HCT116 (cell line): ENCODE data around the gene SLC12A8. TPM values are rescaled to one million over a fixed set of nuclear protein-coding genes. Genes with fewer than 3 reads are reported as not detected.

Experiments used
- ATAC-seq: fragments of 200-7000 bp; cut with Tn5 transposase; 2 replicates; pipeline ENCODE4 v1.9.1; 2020; ENCODE audit warnings: mild to moderate bottlenecking, moderate library complexity
- BruUV-seq: library from RNA; stranded (reverse); fragments of 400-500 nt; replicated peaks from 2 replicates; lab custom pipeline; 2021; lab: Mats Ljungman, UMichigan
- CTCF ChIA-PET: fragments of 300-600 bp; sonication (Branson Sonifier 250); formaldehyde crosslinking; loops from one replicate; lab custom pipeline; 2021; ENCODE audit warnings: antibody characterized with exemption; lab: Charles Lee
- POLR2A ChIA-PET: fragments of 300-600, 350-600 bp; sonication (Branson Sonifier 250); formaldehyde crosslinking; loops from one replicate; lab custom pipeline; 2021; ENCODE audit warnings: antibody characterized with exemption; lab: Charles Lee
- RAD21 ChIA-PET, 2 experiments: fragments of 300-600 bp; sonication (Branson Sonifier 250); formaldehyde crosslinking; loops; one replicate each; lab custom pipeline; 2023; ENCODE audit warnings: low total read pairs in 2 of 2; ENCODE audit not compliant: uncharacterized antibody in 2 of 2, unreplicated experiment in 2 of 2, low non-redundant PET in 1 of 2; lab: Charles Lee
- DNase-seq: peaks from one replicate; pipeline ENCODE4 v3.0.0-alpha.2; 2010; ENCODE audit warnings: low read depth, low spot score
- H2AFZ ChIP-seq: fragments of 200-600 bp; shearing (Covaris generic), sonication (generic); 2 replicates; pipeline ENCODE4 v1.6.1; 2017; ENCODE audit warnings: low read depth, mixed run types, mixed read lengths, antibody characterized with exemption, low read length; ENCODE audit not compliant: poor library complexity, severe bottlenecking
- H3K27ac ChIP-seq: 2 replicates; pipeline ENCODE4 v1.5.1; 2012; ENCODE audit warnings: low read depth, low read length
- H3K27me3 ChIP-seq: fragments of 200-600 bp; sonication (generic); 2 replicates; pipeline ENCODE4 v1.6.1; 2016; ENCODE audit warnings: mixed run types, low read length, mixed read lengths; ENCODE audit not compliant: insufficient read depth
- H3K36me3 ChIP-seq, 2 experiments: fragments of 200-500 bp in 1 of 2; fragments of 200-600 bp in 1 of 2; sonication (Bioruptor generic) in 1 of 2; sonication (generic) in 1 of 2; 2 replicates each; pipeline versions ENCODE4 v1.5.1 to v1.6.1; 2014 to 2016; ENCODE audit warnings: low read length in 2 of 2, inconsistent platforms in 1 of 2, mixed read lengths in 1 of 2, mixed run types in 1 of 2; ENCODE audit not compliant: insufficient read depth in 2 of 2, control insufficient read depth in 1 of 2
- H3K4me1 ChIP-seq, 2 experiments: fragments of 200-600 bp in 1 of 2; sonication (generic) in 1 of 2; 2 replicates each; pipeline versions ENCODE4 v1.5.1 to v1.6.1; 2012 to 2017; ENCODE audit warnings: low read length in 2 of 2, inconsistent platforms in 1 of 2, mild to moderate bottlenecking in 1 of 2, mixed read lengths in 1 of 2, mixed run types in 1 of 2, moderate library complexity in 1 of 2; ENCODE audit not compliant: insufficient read depth in 2 of 2, control insufficient read depth in 1 of 2
- H3K4me2 ChIP-seq: fragments of 200-600 bp; sonication (generic); 2 replicates; pipeline ENCODE4 v1.6.1; 2017; ENCODE audit warnings: mixed run types, low read length, mixed read lengths
- H3K4me3 ChIP-seq, 2 experiments: fragments of 200-600 bp in 1 of 2; sonication (generic) in 1 of 2; replicated peaks in 1 of 2; 2 replicates each; pipeline ENCODE4 v1.5.1; 2011 to 2016; ENCODE audit warnings: low read length in 2 of 2, control low read depth in 1 of 2, low read depth in 1 of 2, mild to moderate bottlenecking in 1 of 2, mixed read lengths in 1 of 2, mixed run types in 1 of 2
- H3K79me2 ChIP-seq: fragments of 200-600 bp; sonication (generic); 2 replicates; pipeline ENCODE4 v1.6.1; 2017; ENCODE audit warnings: mild to moderate bottlenecking, mixed run types, low read length, moderate library complexity, mixed read lengths; ENCODE audit not compliant: insufficient read depth
- H3K9ac ChIP-seq: fragments of 200-600 bp; sonication (generic); 2 replicates; pipeline ENCODE4 v1.6.1; 2016; ENCODE audit warnings: low read length, mixed read lengths
- H3K9me2 ChIP-seq: fragments of 200-600 bp; sonication (generic), shearing (Covaris generic); 2 replicates; pipeline ENCODE4 v1.6.1; 2017; ENCODE audit warnings: mixed run types, mild to moderate bottlenecking, moderate library complexity; ENCODE audit not compliant: insufficient read depth
- H3K9me3 ChIP-seq, 2 experiments: fragments of 200-500 bp in 1 of 2; fragments of 200-600 bp in 1 of 2; sonication (Bioruptor generic) in 1 of 2; sonication (generic) in 1 of 2; 2 replicates each; pipeline ENCODE4 v1.6.1; 2014 to 2017; ENCODE audit warnings: low read length in 2 of 2, mixed read lengths in 2 of 2, inconsistent platforms in 1 of 2, low read depth in 1 of 2, mild to moderate bottlenecking in 1 of 2, mixed run types in 1 of 2, moderate library complexity in 1 of 2; ENCODE audit not compliant: control insufficient read depth in 1 of 2, insufficient read depth in 1 of 2
- H4K20me1 ChIP-seq: fragments of 200-600 bp; sonication (generic), shearing (Covaris generic); 2 replicates; pipeline ENCODE4 v1.6.1; 2017; ENCODE audit warnings: mixed run types, mild to moderate bottlenecking, moderate library complexity; ENCODE audit not compliant: insufficient read depth
- CBX3 ChIP-seq: IDR thresholded peaks from 2 replicates; pipeline ENCODE4 v1.6.1; 2012; ENCODE audit warnings: low read depth
- CEBPB ChIP-seq: IDR thresholded peaks from 2 replicates; pipeline ENCODE4 v1.6.1; 2012; ENCODE audit warnings: low read depth
- EGR1 ChIP-seq: IDR thresholded peaks from 2 replicates; pipeline ENCODE4 v1.6.1; 2012; ENCODE audit warnings: low read depth
- ELF1 ChIP-seq: IDR thresholded peaks from 2 replicates; pipeline ENCODE4 v1.6.1; 2012; ENCODE audit warnings: low read depth, borderline replicate concordance
- EZH2phosphoT487 ChIP-seq: fragments of 200-600 bp; IDR thresholded peaks from 2 replicates; pipeline ENCODE4 v1.6.1; 2018; ENCODE audit warnings: antibody characterized with exemption, borderline replicate concordance
- FOSL1 ChIP-seq: IDR thresholded peaks from 2 replicates; pipeline ENCODE4 v1.6.1; 2012; ENCODE audit warnings: low read depth
- JUND ChIP-seq: IDR thresholded peaks from 2 replicates; pipeline ENCODE4 v1.6.1; 2012
- MAX ChIP-seq: IDR thresholded peaks from 2 replicates; pipeline ENCODE4 v1.6.1; 2012
- RAD21 ChIP-seq: IDR thresholded peaks from 2 replicates; pipeline ENCODE4 v1.6.1; 2012; ENCODE audit warnings: low read depth, mild to moderate bottlenecking
- REST ChIP-seq: IDR thresholded peaks from 2 replicates; pipeline ENCODE4 v1.6.1; 2012; ENCODE audit warnings: low read depth
- SIN3A ChIP-seq: IDR thresholded peaks from 2 replicates; pipeline ENCODE4 v1.6.1; 2012; ENCODE audit warnings: low read depth
- SP1 ChIP-seq: IDR thresholded peaks from 2 replicates; pipeline ENCODE4 v1.6.1; 2012; ENCODE audit warnings: low read depth
- TCF7L2 ChIP-seq: IDR thresholded peaks from 2 replicates; pipeline ENCODE4 v1.7.0; 2011; ENCODE audit warnings: borderline replicate concordance, inconsistent platforms; ENCODE audit not compliant: insufficient read depth, insufficient read length; ENCODE audit errors: extremely low read depth
- ZFX ChIP-seq: fragments of 450-650 bp; IDR thresholded peaks from 2 replicates; pipeline ENCODE4 v1.6.1; 2017
- ZNF274 ChIP-seq: fragments of 200-500 bp; sonication (Bioruptor generic); IDR thresholded peaks from 2 replicates; pipeline ENCODE4 v1.6.1; 2014; ENCODE audit warnings: mild to moderate bottlenecking, low read depth, low read length, inconsistent platforms
- intact Hi-C: fragments of 100-400 bp; cut with micrococcal nuclease; formaldehyde crosslinking; loops from 2 replicates; pipeline ENCODE4 v1.10.0; 2022
- total RNA-seq: library from RNA; stranded (reverse); gene quantifications from one replicate; pipeline ENCODE4 v1.2.1, GENCODE V29; 2021; ENCODE audit not compliant: unreplicated experiment
- TF ChIP-seq, protein P1 (sequence below): IDR thresholded peaks from 2 replicates; pipeline ENCODE4 v1.6.1; 2012
- TF ChIP-seq, protein P2 (sequence below), 3 experiments: fragments of 200-600 bp in 1 of 3; sonication (generic) in 1 of 3; IDR thresholded peaks in 2 of 3; conservative IDR thresholded peaks in 1 of 3; 2 replicates each; pipeline ENCODE4 v1.5.1; 2012 to 2017; ENCODE audit warnings: low read depth in 2 of 3, low read length in 2 of 3, antibody characterized with exemption in 1 of 3, borderline replicate concordance in 1 of 3, control low read depth in 1 of 3, mild to moderate bottlenecking in 1 of 3, mixed read lengths in 1 of 3, mixed run types in 1 of 3, moderate library complexity in 1 of 3; ENCODE audit not compliant: insufficient read depth in 1 of 3
- TF ChIP-seq, protein P3 (sequence below): IDR thresholded peaks from 2 replicates; pipeline ENCODE4 v1.6.1; 2011; ENCODE audit warnings: mild to moderate bottlenecking, low read length, moderate library complexity; ENCODE audit not compliant: insufficient replicate concordance; ENCODE audit errors: extremely low read depth

SLC12A8 gene
- total RNA-seq, 1 experiment from 2014 or later: 19.9 TPM

DNA sequence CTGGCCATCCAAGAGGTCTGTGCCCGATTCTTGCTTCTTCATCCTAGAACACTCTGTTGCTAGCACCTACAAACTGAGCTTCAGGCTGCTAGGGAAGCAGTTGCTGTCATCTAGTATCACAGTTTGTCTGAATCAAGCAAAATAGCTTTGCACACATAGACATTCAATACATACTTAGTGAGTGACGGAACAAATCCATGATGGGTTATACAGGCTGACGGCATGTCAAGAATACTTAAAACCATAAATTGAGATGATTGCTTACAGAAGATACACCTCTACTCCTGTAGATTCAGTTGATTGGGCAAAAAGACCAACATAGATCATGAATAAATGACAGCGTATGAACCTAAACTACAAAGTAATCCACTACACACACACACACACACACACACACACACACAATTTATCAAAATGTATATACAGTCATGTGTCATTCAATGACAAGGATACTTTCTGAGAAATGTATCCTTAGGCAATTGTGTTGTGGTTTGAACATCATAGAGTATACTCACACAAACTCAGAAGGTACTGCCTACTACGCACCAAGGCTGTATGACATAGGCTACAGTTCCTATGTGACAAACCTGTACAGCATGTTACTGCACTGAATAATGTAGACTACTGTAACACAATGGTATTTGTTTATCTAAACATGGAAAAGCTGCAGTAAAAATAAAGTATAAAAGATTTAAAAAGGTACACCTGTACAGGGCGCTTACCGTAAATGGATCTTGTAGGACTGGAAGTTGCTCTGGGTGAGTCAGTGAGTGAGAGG lies 142.4 kb downstream of the SLC12A8 start:
- POLR2A ChIA-PET: no interaction called here
- CTCF ChIA-PET: no interaction called here

More for the DNA sequence above, 142.4 kb downstream of the SLC12A8 start:
- no peaks in the 10 kb centered on the region for H3K9me3 ChIP-seq
- no TSS peak for BruUV-seq
- H3K9me2 ChIP-seq: no peaks in the 10 kb centered on the region
- H2AFZ ChIP-seq: no peak overlapping the region
- TF ChIP-seq REST (no peak), RAD21 (no peak), ZFX (no peak), ELF1 (no peak), SP1 (no peak), TCF7L2 (no peak), SIN3A (no peak), CEBPB (no peak), EZH2phosphoT487 (no peak), FOSL1 (no peak), EGR1 (no peak), ZNF274 (no peak), CBX3 (no peak), MAX (no peak), JUND (no peak)
- TF ChIP-seq, protein P1, sequence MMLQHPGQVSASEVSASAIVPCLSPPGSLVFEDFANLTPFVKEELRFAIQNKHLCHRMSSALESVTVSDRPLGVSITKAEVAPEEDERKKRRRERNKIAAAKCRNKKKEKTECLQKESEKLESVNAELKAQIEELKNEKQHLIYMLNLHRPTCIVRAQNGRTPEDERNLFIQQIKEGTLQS: no peak
- TF ChIP-seq, protein P2, sequence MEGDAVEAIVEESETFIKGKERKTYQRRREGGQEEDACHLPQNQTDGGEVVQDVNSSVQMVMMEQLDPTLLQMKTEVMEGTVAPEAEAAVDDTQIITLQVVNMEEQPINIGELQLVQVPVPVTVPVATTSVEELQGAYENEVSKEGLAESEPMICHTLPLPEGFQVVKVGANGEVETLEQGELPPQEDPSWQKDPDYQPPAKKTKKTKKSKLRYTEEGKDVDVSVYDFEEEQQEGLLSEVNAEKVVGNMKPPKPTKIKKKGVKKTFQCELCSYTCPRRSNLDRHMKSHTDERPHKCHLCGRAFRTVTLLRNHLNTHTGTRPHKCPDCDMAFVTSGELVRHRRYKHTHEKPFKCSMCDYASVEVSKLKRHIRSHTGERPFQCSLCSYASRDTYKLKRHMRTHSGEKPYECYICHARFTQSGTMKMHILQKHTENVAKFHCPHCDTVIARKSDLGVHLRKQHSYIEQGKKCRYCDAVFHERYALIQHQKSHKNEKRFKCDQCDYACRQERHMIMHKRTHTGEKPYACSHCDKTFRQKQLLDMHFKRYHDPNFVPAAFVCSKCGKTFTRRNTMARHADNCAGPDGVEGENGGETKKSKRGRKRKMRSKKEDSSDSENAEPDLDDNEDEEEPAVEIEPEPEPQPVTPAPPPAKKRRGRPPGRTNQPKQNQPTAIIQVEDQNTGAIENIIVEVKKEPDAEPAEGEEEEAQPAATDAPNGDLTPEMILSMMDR (IDR thresholded peaks at IDR 0.05 in 2 of 3, conservative IDR thresholded peaks at IDR 0.05 in 1 of 3; ENCODE audit: borderline replicate concordance in 1 of 3, insufficient read depth in 1 of 3, low read depth in 2 of 3, low read length in 2 of 3): no peak
- TF ChIP-seq, protein P3, sequence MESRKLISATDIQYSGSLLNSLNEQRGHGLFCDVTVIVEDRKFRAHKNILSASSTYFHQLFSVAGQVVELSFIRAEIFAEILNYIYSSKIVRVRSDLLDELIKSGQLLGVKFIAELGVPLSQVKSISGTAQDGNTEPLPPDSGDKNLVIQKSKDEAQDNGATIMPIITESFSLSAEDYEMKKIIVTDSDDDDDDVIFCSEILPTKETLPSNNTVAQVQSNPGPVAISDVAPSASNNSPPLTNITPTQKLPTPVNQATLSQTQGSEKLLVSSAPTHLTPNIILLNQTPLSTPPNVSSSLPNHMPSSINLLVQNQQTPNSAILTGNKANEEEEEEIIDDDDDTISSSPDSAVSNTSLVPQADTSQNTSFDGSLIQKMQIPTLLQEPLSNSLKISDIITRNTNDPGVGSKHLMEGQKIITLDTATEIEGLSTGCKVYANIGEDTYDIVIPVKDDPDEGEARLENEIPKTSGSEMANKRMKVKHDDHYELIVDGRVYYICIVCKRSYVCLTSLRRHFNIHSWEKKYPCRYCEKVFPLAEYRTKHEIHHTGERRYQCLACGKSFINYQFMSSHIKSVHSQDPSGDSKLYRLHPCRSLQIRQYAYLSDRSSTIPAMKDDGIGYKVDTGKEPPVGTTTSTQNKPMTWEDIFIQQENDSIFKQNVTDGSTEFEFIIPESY: no peak
- TF ChIP-seq, all 23 proteins: peak for 0
- Histone ChIP-seq H3K27ac (no peak overlapping the region), H3K27me3 (no peaks in the 10 kb centered on the region), H4K20me1 (no peaks in the 10 kb centered on the region), H3K9ac (no peak overlapping the region), H3K4me2 (no peak overlapping the region), H3K79me2 (no peaks in the 10 kb centered on the region), H3K4me1 (no peaks in the 10 kb centered on the region), H3K4me3 (no peak overlapping the region), H3K36me3 (no peaks in the 10 kb centered on the region)
- intact Hi-C loops: no loop called here
- ATAC-seq (no peak), DNase-seq (no peak)
- RAD21 ChIA-PET: no interaction called here
